Right ventricle myocardium superior (tissue), 1 donor: ENCODE measurements around the gene IFTAP. TPM values are rescaled to one million over a fixed set of nuclear protein-coding genes. Genes with fewer than 3 reads are reported as not detected.

Experiments
- ATAC-seq: fragments of 200-7000 bp; cut with Tn5 transposase; one replicate; pipeline ENCODE4 v1.9.1; 2020; ENCODE audit warnings: mild to moderate bottlenecking; ENCODE audit not compliant: poor library complexity
- DNase-seq: peaks from one replicate; pipeline ENCODE4 v3.0.0-alpha.2; 2020
- intact Hi-C: fragments of 100-400 bp; cut with DNase I; formaldehyde crosslinking; loops from one replicate; pipeline ENCODE4 v1.11.2; 2022
- total RNA-seq: library from RNA; stranded (reverse); fragmentation: NEBNext Ultra II Directional; extraction: Animal tissue kit (Norgen Biotek cat#: 25700); gene quantifications from one replicate; pipeline ENCODE4 v1.2.1, GENCODE V29; 2021
- donor health status: DM: no; HTN: yes; CAD: no; lungs with severe emphysema.

The IFTAP gene
- total RNA-seq, 1 donor from 2014 or later: 37.7 TPM

GRCh38 chr11:36588099-36588498, 6.2 kb upstream of the IFTAP start:
- intact Hi-C loops: no loop called here
- DNase-seq (no peak), ATAC-seq (no peak)

DNA sequence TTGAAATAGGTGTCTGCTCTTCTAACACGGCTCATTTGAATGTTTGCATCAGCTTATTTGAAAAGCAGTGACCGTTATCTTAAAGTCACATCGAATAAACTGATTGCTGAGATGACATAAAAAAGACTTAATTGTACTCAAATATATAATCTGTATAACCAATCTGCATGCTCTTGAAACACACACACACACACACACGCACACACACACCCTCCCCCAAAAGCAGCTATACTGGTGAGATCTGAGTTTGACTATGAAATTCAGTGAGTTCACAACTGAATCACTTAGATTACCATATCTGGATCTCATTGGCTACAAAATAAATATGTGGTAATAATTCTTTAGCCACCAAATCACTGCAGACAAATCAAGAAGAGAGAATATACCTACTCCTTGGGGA, 3.8 kb upstream of the IFTAP start:
- DNase-seq: no peak
- intact Hi-C loops: no loop called here
- no peak for ATAC-seq

GRCh38 chr11:36591433-36591832, 2.9 kb upstream of the IFTAP start:
- DNase-seq (no peak), ATAC-seq (no peak)
- intact Hi-C loops: no loop called here

- no peak for DNase-seq
- intact Hi-C loops: no loop called here
- ATAC-seq: no peak
Observed at GRCh38 chr11:36596880-36597279, 2.6 kb downstream of the IFTAP start.

DNA sequence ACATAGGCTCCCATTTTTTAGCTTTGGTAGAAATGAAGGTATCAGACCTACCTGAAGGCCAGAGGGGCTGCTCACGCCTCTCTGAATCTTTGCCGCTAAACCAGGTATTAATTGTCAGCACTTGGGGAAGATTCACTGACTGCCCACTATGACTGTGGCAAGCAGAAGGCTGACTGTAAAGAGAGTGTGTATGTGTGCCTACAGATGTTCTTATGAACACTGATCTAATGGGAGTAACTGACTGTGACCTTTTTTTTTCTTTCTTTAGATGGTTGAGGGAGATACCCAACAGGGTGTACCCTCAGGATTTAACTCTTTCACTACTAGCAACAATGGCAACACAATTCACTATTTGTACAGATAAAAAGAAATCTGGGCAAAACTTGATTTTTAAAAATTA, 3.7 kb downstream of the IFTAP start, which contains the start of gene RAG2:
TSS of gene RAG2 (minus strand) at position 186 of the 400 bp plus-strand sequence. CDS start 4,068 bp downstream, outside the sequence.
- no peak for ATAC-seq

DNA sequence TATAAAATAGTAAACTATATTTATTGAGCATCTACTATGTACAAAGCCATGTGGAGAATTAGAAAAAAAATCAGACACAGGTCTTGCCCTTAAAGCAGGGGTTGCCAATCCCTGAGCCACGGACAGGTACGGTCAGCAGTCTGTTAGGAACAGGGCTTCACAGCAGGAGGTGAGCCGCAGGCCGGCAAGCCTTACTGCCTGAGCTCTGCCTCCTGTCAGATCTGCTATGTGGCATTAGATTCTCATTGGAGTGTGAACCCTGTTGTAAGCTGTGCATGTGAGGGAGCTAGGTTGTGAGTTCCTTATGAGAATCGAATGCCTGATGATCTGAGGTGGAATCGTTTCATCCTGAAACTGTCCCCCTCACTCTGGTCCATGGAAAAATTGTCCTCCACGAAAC, 5.9 kb downstream of the IFTAP start:
- DNase-seq (no peak), ATAC-seq (no peak)
- intact Hi-C loops: no loop called here

More for the DNA sequence above, 3.7 kb downstream of the IFTAP start, which contains the start of gene RAG2:
- intact Hi-C loops: no loop called here
- DNase-seq: no peak

GRCh38 chr11:36601155-36601554, 6.9 kb downstream of the IFTAP start:
- ATAC-seq (no peak), DNase-seq (no peak)
- intact Hi-C loops: no loop called here

DNA sequence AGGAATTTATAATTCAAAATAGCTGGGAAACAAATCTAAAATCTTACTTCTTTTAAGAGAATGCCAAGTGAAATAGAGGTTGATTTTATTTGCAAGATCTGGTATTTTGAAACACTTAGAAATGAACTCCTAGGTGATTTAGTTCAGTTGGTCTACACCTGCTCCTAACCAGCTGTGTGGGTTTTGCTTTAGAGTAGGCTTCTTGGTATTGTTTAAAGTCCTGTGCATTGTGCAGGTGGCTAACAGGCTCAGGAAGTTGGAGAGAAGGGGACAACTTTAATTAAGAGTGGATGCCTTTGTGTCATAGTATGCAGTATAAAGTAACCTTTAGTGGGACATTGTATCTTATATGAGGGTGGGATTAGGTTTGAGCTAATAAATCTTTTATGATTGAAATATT, 7.8 kb downstream of the IFTAP start:
- no peak for DNase-seq
- intact Hi-C loops: no loop called here
- no peak for ATAC-seq

DNA sequence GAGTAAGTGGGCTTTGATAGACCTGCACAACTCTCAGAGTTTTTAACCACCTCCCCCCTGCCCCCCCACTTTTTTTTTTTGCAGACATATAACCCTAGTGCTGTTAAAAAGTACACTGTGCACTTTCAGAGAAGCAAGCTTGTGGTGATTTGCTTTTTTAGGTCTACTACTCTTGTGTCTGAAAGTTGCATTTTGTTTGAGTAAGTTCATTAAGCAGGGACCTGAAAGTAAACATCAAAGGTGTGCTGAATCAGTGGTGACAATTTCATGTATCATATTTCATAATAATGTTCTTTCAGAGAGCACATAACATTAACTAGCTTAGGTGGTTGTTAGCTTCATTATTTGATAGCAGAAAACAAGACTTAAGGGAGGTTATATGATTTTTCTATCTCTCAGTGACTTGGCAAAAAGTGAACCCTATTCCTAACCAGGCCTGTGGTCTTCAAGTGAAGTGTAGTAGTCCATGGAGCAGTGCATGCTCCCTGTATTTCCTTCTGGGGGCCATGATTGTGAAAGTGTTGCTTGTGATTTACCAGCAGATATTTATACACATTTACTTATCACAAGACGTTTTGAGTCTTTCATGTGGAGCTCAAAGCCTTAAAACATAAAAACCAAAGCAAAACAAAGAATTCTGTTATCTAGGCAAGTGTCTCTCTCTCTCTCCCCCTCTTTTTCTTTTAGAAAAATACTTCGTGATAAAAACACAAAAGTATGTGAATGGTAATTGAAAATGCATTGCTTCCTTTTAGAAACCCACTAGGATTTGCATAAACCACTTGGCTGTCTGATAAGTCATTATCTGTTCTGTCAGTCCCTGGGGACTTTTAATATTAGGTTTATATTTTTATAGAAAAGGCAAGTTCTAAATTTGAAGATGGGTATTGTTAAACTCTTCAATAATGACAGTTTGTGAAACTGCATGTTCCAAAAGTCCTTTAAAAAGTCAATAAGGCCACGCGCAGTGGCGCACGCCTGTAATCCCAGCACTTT, 11.2 kb downstream of the IFTAP start:
- intact Hi-C loops: no loop called here
- ATAC-seq: no peak
- no peak for DNase-seq

GRCh38 chr11:36608491-36609199, 14.3 kb downstream of the IFTAP start:
- intact Hi-C loops: no loop called here
- no peak for DNase-seq
- ATAC-seq: no peak

GRCh38 chr11:36609383-36609782, 15.1 kb downstream of the IFTAP start:
- intact Hi-C loops: no loop called here
- ATAC-seq: no peak
- no peak for DNase-seq

DNA sequence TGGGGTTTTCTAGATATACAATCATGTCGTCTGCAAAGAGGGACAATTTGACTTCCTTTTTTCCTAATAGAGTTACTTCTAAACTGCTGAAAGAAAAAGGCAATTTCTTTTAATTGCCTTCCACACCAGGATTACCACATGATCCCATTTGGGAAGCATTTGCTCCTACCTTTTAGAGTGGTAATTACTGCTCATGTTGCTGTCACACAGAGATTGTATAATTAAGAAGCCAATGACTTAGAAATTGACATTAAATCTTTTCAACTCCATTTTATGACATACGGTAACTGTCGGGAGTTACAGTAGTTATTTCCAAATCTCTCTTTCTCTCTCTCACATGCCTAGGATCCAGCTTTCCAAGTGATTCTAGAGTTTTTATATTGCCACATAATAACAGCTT, 21.5 kb downstream of the IFTAP start:
- DNase-seq (no peak), ATAC-seq (no peak)
- intact Hi-C loops: no loop called here

DNA sequence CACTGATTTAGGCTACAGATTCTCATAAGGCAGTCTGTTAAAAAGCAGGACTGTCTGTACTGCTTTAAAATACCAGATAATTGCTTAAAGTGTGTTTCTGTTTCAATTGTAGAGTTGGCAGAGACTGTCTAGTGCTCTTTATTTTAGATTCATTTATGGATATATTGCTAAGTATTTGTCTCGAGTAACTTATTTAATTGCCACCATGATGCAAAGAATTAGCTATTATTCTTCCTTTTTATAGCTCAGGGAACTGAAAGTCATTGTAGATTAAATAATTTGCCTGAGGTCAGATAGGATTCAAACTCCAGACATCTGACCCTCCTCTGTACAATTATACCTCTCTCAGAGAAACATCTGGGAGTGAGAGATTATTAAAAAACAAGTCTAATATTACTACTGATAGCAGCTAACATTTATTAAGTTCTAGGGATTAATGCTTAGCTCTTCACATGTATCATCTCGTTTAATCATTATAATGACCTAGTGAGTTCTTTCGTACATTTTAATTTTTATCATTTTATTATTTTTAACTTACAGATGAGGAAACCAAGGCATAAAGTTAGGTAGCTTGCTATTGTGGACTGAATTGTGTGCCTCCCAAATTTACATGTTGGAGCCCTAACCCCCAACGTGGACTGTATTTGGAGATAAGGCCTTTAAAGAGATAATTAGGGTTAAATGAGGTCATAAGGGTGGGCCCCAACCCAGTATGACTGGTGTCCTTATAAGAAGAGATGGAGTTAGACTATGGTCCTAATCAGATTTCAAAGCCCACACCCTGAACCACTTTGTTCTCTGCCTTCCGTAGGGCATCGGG, 23.5 kb downstream of the IFTAP start:
- DNase-seq (no peak), ATAC-seq (no peak)
- intact Hi-C loops: no loop called here

DNA sequence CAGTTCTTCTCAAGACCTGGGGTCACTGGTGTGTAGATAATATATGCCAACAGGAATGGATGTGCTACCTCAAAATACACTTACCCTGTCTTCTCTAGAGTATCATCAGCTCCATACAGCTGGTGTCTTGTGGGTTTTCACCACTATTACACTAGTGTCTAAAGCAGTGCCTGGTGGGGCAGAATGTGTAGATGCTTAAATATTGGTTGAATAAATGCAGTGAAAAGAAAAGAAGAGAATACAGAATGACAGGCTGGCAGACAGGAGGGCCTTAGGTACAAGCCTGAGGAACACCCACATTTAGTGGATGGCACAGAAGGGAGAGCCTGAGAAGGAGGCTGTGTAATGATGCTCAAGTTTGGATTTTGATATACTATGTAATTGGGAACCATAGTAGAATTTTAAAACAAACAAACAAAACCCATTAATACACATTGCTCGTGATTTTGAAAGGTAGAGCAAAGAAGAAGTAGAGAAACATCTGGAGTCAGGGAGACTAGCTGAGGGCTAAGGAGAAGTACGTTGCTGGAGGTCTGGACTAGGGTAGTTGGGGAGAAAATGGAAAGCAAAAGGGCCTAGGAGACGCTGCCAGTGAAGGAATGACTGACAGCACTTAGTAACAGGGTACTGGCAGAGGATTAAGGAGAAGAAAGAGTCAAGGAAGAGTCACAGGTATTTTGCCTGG, 24.2 kb downstream of the IFTAP start:
- intact Hi-C loops: no loop called here
- DNase-seq: no peak
- ATAC-seq: no peak

DNA sequence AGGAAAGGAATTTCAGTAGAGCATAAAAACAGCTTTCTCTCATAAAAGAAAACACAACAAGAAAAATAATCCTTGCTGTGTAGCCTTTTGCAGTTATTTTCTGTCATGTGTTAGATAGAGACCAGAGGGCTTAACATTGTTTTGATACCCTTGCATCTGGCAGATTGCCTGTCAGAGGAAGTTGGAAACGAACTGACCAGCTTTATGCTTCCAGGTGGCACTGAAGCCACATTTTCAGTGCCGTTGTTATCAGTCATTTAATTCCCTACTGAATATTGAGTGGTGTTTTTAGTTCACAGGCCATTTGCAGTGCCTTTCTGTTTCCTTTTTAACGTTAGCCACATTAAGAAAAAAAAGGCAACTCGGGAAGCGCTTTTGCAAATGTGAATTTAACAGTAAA, 25.2 kb downstream of the IFTAP start:
- ATAC-seq: no peak
- intact Hi-C loops: no loop called here
- DNase-seq: no peak

GRCh38 chr11:36620246-36620645, 25.9 kb downstream of the IFTAP start:
- DNase-seq (no peak), ATAC-seq (no peak)
- intact Hi-C loops: no loop called here

- intact Hi-C loops: no loop called here
- DNase-seq (no peak), ATAC-seq (peak; percentile 55)
Observed at GRCh38 chr11:36622431-36623136, 28.3 kb downstream of the IFTAP start.

GRCh38 chr11:36623494-36623893, 29.2 kb downstream of the IFTAP start:
- ATAC-seq (no peak), DNase-seq (no peak)
- intact Hi-C loops: no loop called here
